Lung microvascular endothelial cell (primary cell): ENCODE data around the gene TMED1. TPM values are rescaled to one million over a fixed set of nuclear protein-coding genes. Genes with fewer than 3 reads are reported as not detected.
A peak's percentile ranks its signal among the peaks of the same experiment; 100 is the strongest.

Source experiments
- DNase-seq, 2 donors: peaks; one replicate each; pipeline versions ENCODE4 v3.0.0 to v3.0.0-alpha.2; 2010; ENCODE audit warnings: low read depth in 2 of 2
- total RNA-seq: library from RNA; depleted of rRNA; stranded (reverse); fragments of >200 nt; gene quantifications from 2 replicates; pipeline ENCODE4 v1.2.1, GENCODE V29; 2014

TMED1 gene
- total RNA-seq, 1 donor from 2014 or later = 44.0 TPM

GRCh38 chr19:10811391-10812111 lies 24.5 kb downstream of the TMED1 start:
- no peak for DNase-seq

GRCh38 chr19:10809651-10810285 lies 26.2 kb downstream of the TMED1 start:
- no peak for DNase-seq

- peak in 1 of 2 donors; percentile 43 for DNase-seq
These were observed 26.9 kb downstream of the TMED1 start for GRCh38 chr19:10808937-10809649.

GRCh38 chr19:10805758-10806247 lies 30.2 kb downstream of the TMED1 start:
- no peak for DNase-seq

- DNase-seq = no peak
These were observed 30.8 kb downstream of the TMED1 start for GRCh38 chr19:10805065-10805757.

GRCh38 chr19:10803252-10803651 lies 32.8 kb downstream of the TMED1 start:
- no peak for DNase-seq

GRCh38 chr19:10802479-10802878 lies 33.5 kb downstream of the TMED1 start:
- DNase-seq = no peak

- DNase-seq = peak; percentile 41 to 72
These were observed 35.5 kb downstream of the TMED1 start for GRCh38 chr19:10800488-10800887.

- DNase-seq = peak; percentile 69 to 79
These were observed 38.3 kb downstream of the TMED1 start for GRCh38 chr19:10797541-10798256.

GRCh38 chr19:10797078-10797477 lies 38.9 kb downstream of the TMED1 start:
- DNase-seq = no peak

GRCh38 chr19:10796653-10797052 lies 39.4 kb downstream of the TMED1 start:
- no peak for DNase-seq

GRCh38 chr19:10789866-10790265 lies 46.1 kb downstream of the TMED1 start:
- DNase-seq = no peak

- no peak for DNase-seq
These were observed 47.9 kb downstream of the TMED1 start for GRCh38 chr19:10788146-10788545.

GRCh38 chr19:10784257-10784656 lies 51.8 kb downstream of the TMED1 start:
- no peak for DNase-seq

GRCh38 chr19:10782795-10783194 lies 53.2 kb downstream of the TMED1 start:
- DNase-seq = peak in 1 of 2 donors; percentile 18

Other genes with a start within 250 kb of the TMED1 start
- not detected in 2 replicates for gene AP1M2, start 248.9 kb downstream of the TMED1 start, total RNA-seq
- gene SLC44A2, start 210.7 kb downstream of the TMED1 start, total RNA-seq = 37.9 and 71.8 TPM in 2 replicates
- gene ILF3, start 181.9 kb downstream of the TMED1 start, total RNA-seq = 57.7 and 71.3 TPM in 2 replicates
- gene QTRT1, start 134.8 kb downstream of the TMED1 start, total RNA-seq = 17.7 and 20.0 TPM in 2 replicates
- gene DNM2, start 118.1 kb downstream of the TMED1 start, total RNA-seq = 68.0 and 74.6 TPM in 2 replicates
- 0.20 TPM in 1 of 2 replicates, not detected in the other for gene C19orf38, start 12.2 kb upstream of the TMED1 start, total RNA-seq
- 16.7 and 17.4 TPM in 2 replicates for gene CARM1, start 35.3 kb upstream of the TMED1 start, total RNA-seq
- gene YIPF2, start 92.4 kb upstream of the TMED1 start, total RNA-seq = 54.9 and 81.3 TPM in 2 replicates
- 24.0 and 32.7 TPM in 2 replicates for gene TIMM29, start 92.6 kb upstream of the TMED1 start, total RNA-seq
- 43.2 and 46.8 TPM in 2 replicates for gene SMARCA4, start 124.8 kb upstream of the TMED1 start, total RNA-seq